H9 (cell line): ENCODE data around the gene CCDC70. TPM values are rescaled to one million over a fixed set of nuclear protein-coding genes. Genes with fewer than 3 reads are reported as not detected.

ENCODE experiments used
- DNase-seq: peaks from one replicate; pipeline ENCODE4 v3.0.0-alpha.2; 2017
- H2AFZ ChIP-seq: one replicate; pipeline ENCODE4 v1.6.1; 2013; ENCODE audit warnings: mild to moderate bottlenecking, low read length, control low read depth, moderate library complexity
- H2AK5ac ChIP-seq: 2 replicates; pipeline ENCODE4 v1.6.1; 2013; ENCODE audit warnings: low read length, control low read depth, mixed read lengths; ENCODE audit not compliant: insufficient read length
- H2BK120ac ChIP-seq: one replicate; pipeline ENCODE4 v1.6.1; 2013; ENCODE audit warnings: low read depth, mild to moderate bottlenecking, low read length, control low read depth, inconsistent platforms; ENCODE audit not compliant: poor library complexity, severe bottlenecking
- H2BK12ac ChIP-seq: 2 replicates; pipeline ENCODE4 v1.6.1; 2013; ENCODE audit warnings: low read length, control low read depth, mixed read lengths, low read depth; ENCODE audit not compliant: insufficient read length
- H2BK15ac ChIP-seq: 2 replicates; pipeline ENCODE4 v1.6.1; 2013; ENCODE audit warnings: low read depth, low read length, control low read depth
- H2BK20ac ChIP-seq: one replicate; pipeline ENCODE4 v1.6.1; 2013; ENCODE audit warnings: low read depth, mild to moderate bottlenecking, low read length, control low read depth, inconsistent platforms; ENCODE audit not compliant: poor library complexity, severe bottlenecking
- H2BK5ac ChIP-seq: 2 replicates; pipeline ENCODE4 v1.6.1; 2013; ENCODE audit warnings: low read length, control low read depth, mixed read lengths; ENCODE audit not compliant: insufficient read length
- H3K14ac ChIP-seq: 2 replicates; pipeline ENCODE4 v1.6.1; 2013; ENCODE audit warnings: low read length, control low read depth; ENCODE audit not compliant: insufficient read depth
- H3K18ac ChIP-seq: 2 replicates; pipeline ENCODE4 v1.6.1; 2013; ENCODE audit warnings: low read depth, mild to moderate bottlenecking, mixed read lengths, low read length, control low read depth; ENCODE audit not compliant: insufficient read length
- H3K23ac ChIP-seq: 2 replicates; pipeline ENCODE4 v1.6.1; 2013; ENCODE audit warnings: low read length, control low read depth, mixed read lengths, low read depth; ENCODE audit not compliant: insufficient read length
- H3K23me2 ChIP-seq: 2 replicates; pipeline ENCODE4 v1.6.1; 2013; ENCODE audit warnings: low read depth, mild to moderate bottlenecking, mixed read lengths, low read length, control low read depth; ENCODE audit not compliant: insufficient read length, poor library complexity, severe bottlenecking
- H3K27ac ChIP-seq: 2 replicates; pipeline ENCODE4 v1.5.1; 2013; ENCODE audit warnings: low read length, control low read depth, mixed read lengths, low read depth; ENCODE audit not compliant: insufficient read length
- H3K27me3 ChIP-seq: 2 replicates; pipeline ENCODE4 v1.6.1; 2013; ENCODE audit warnings: low read length, control low read depth, inconsistent platforms; ENCODE audit not compliant: insufficient read depth
- H3K4ac ChIP-seq: 2 replicates; pipeline ENCODE4 v1.6.1; 2013; ENCODE audit warnings: low read depth, mild to moderate bottlenecking, control low read depth, inconsistent platforms, low read length, moderate library complexity
- H3K4me1 ChIP-seq: 2 replicates; pipeline ENCODE4 v1.6.1; 2013; ENCODE audit warnings: low read length, control low read depth, inconsistent platforms; ENCODE audit not compliant: insufficient read depth
- H3K4me2 ChIP-seq: 2 replicates; pipeline ENCODE4 v1.6.1; 2013; ENCODE audit warnings: low read length, control low read depth, mixed read lengths; ENCODE audit not compliant: insufficient read length, insufficient read depth
- H3K56ac ChIP-seq: 2 replicates; pipeline ENCODE4 v1.6.1; 2013; ENCODE audit warnings: low read depth, mild to moderate bottlenecking, mixed read lengths, low read length, control low read depth; ENCODE audit not compliant: insufficient read length
- H3K79me1 ChIP-seq: 2 replicates; pipeline ENCODE4 v1.6.1; 2013; ENCODE audit warnings: low read depth, mild to moderate bottlenecking, moderate library complexity, low read length, control low read depth, inconsistent platforms; ENCODE audit not compliant: insufficient read depth, poor library complexity, severe bottlenecking
- H3K79me2 ChIP-seq: 2 replicates; pipeline ENCODE4 v1.6.1; 2013; ENCODE audit warnings: low read length, control low read depth, inconsistent platforms; ENCODE audit not compliant: insufficient read depth
- H3K9ac ChIP-seq: 2 replicates; pipeline ENCODE4 v1.6.1; 2013; ENCODE audit warnings: low read length, control low read depth, mixed read lengths; ENCODE audit not compliant: insufficient read length; ENCODE audit errors: extremely low read depth
- H3K9me3 ChIP-seq: one replicate; pipeline ENCODE4 v1.6.1; 2013; ENCODE audit warnings: low read depth, low read length, inconsistent platforms; ENCODE audit not compliant: control insufficient read depth
- H3T11ph ChIP-seq: one replicate; pipeline ENCODE4 v1.6.1; 2013; ENCODE audit warnings: mild to moderate bottlenecking, low read length, control low read depth, inconsistent platforms
- H4K20me1 ChIP-seq: one replicate; pipeline ENCODE4 v1.6.1; 2013; ENCODE audit not compliant: control insufficient read depth, insufficient read length, insufficient read depth
- H4K5ac ChIP-seq: 2 replicates; pipeline ENCODE4 v1.6.1; 2013; ENCODE audit warnings: low read depth, mild to moderate bottlenecking, mixed read lengths, low read length, control low read depth; ENCODE audit not compliant: insufficient read length
- H4K8ac ChIP-seq: replicated peaks from 2 replicates; pipeline ENCODE4 v1.6.1; 2013; ENCODE audit warnings: low read length, control low read depth, mixed read lengths, low read depth; ENCODE audit not compliant: insufficient read length
- H4K91ac ChIP-seq: 2 replicates; pipeline ENCODE4 v1.6.1; 2013; ENCODE audit warnings: low read depth, mild to moderate bottlenecking, moderate library complexity, mixed read lengths, low read length, control low read depth; ENCODE audit not compliant: insufficient read length
- H3K27ac Mint-ChIP-seq, 3 experiments: 2 replicates in 2 of 3; 3 replicates in 1 of 3; pipeline ENCODE4 v1.8.0; 2020 to 2021; ENCODE audit warnings: mixed read lengths in 3 of 3, mild to moderate bottlenecking in 1 of 3, moderate library complexity in 1 of 3
- H3K27me3 Mint-ChIP-seq: 2 replicates; pipeline ENCODE4 v1.8.0; 2021; ENCODE audit warnings: low read depth, mild to moderate bottlenecking, moderate library complexity, mixed read lengths
- H3K36me3 Mint-ChIP-seq, 3 experiments: 2 replicates in 2 of 3; 3 replicates in 1 of 3; pipeline ENCODE4 v1.8.0; 2020 to 2021; ENCODE audit warnings: low read depth in 3 of 3, mixed read lengths in 3 of 3; ENCODE audit not compliant: insufficient read depth in 1 of 3
- H3K4me1 Mint-ChIP-seq, 2 experiments: 2 replicates each; pipeline ENCODE4 v1.8.0; 2020; ENCODE audit warnings: mixed read lengths in 2 of 2
- H3K4me3 Mint-ChIP-seq, 2 experiments: 2 replicates in 1 of 2; 3 replicates in 1 of 2; pipeline ENCODE4 v1.8.0; 2020 to 2021; ENCODE audit warnings: mild to moderate bottlenecking in 2 of 2, mixed read lengths in 2 of 2, moderate library complexity in 1 of 2
- H3K9me3 Mint-ChIP-seq, 2 experiments: 2 replicates in 1 of 2; 3 replicates in 1 of 2; pipeline ENCODE4 v1.8.0; 2020; ENCODE audit warnings: mild to moderate bottlenecking in 2 of 2, mixed read lengths in 2 of 2, moderate library complexity in 1 of 2
- WGBS: extraction: QIAGEN DNeasy Blood & Tissue Kit; methylation state at CpG from one replicate; pipeline ENCODE4 v1.1.7; 2013; ENCODE audit warnings: missing lambda C conversion rate, low lambda C conversion rate, mixed read lengths; ENCODE audit not compliant: insufficient read length; ENCODE audit errors: extremely low coverage; 5-methylcytosine and 5-hydroxymethylcytosine counted together
- total RNA-seq: library from RNA; stranded (reverse); gene quantifications from 2 replicates; pipeline ENCODE4 v1.2.1, GENCODE V29; 2021
- TF ChIP-seq, protein P1 (sequence below): fragments of 200-600 bp; sonication (generic); conservative IDR thresholded peaks from 3 replicates; pipeline ENCODE4 v1.8.0; 2021; ENCODE audit warnings: antibody characterized with exemption, mild to moderate bottlenecking

The CCDC70 gene
- total RNA-seq, 1 experiment from 2014 or later: not detected

DNA sequence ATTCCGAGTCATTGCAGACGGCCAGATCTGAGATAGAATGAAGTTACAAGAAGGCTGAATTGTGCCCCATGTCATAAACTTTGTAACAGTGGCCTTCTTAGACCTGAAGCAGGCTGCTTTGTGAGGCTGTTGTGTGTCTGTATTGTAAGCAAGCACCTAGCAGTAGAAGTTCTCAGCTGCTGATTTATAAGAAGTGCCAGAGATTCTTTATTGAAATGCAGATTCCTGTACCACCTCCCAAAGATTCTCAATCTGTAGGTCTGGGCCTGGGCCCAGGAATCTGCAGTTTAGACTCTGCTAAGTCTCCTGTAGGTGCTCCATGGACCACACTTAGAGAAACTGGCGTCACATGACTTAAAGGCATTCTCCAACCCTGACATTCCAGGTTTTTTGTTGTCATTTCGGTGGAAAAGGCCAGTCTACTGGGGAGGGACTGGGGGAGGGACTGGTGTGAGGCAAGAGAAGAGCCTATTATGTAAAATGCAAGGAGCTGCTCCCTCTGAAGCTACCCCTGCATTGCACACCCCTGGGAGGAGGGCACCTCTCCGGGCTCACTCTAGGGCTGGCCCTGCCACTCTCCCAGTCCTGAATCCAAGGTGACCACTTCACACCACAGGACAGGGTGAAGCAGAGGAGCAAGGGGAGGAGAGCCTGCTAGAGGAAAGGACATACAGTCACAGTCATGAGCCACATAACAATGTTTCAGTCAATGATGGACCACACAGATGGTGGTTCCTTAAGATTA lies 16.0 kb upstream of the CCDC70 start:
- H3K9me3 ChIP-seq: no peaks in the 10 kb centered on the region
- Mint-ChIP-seq H3K9me3 (peaks cover 10 to 11% of the 10 kb centered on the region in 2 experiments; a peak in 4 of 5 replicates), H3K27ac (no peak overlapping the region), H3K4me3 (no peak overlapping the region), H3K4me1 (peaks cover 9 to 12% of the 10 kb centered on the region in 2 experiments), H3K36me3 (peaks cover 0 to 3% (median 0%) of the 10 kb centered on the region in 3 experiments; a peak in 1 of 7 replicates), H3K27me3 (peaks cover 1% of the 10 kb centered on the region)
- H3K79me1 ChIP-seq: no peaks in the 10 kb centered on the region
- H2AFZ ChIP-seq: no peak overlapping the region
- H2BK15ac ChIP-seq: no peak overlapping the region
- H3K23me2 ChIP-seq: no peaks in the 10 kb centered on the region
- TF ChIP-seq, protein P1, sequence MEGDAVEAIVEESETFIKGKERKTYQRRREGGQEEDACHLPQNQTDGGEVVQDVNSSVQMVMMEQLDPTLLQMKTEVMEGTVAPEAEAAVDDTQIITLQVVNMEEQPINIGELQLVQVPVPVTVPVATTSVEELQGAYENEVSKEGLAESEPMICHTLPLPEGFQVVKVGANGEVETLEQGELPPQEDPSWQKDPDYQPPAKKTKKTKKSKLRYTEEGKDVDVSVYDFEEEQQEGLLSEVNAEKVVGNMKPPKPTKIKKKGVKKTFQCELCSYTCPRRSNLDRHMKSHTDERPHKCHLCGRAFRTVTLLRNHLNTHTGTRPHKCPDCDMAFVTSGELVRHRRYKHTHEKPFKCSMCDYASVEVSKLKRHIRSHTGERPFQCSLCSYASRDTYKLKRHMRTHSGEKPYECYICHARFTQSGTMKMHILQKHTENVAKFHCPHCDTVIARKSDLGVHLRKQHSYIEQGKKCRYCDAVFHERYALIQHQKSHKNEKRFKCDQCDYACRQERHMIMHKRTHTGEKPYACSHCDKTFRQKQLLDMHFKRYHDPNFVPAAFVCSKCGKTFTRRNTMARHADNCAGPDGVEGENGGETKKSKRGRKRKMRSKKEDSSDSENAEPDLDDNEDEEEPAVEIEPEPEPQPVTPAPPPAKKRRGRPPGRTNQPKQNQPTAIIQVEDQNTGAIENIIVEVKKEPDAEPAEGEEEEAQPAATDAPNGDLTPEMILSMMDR: no peak
- no peak overlapping the region for H2BK20ac ChIP-seq
- no peak overlapping the region for H3T11ph ChIP-seq
- H4K20me1 ChIP-seq: no peaks in the 10 kb centered on the region
- H4K5ac ChIP-seq: peak overlapping the region; percentile 85
- no peaks in the 10 kb centered on the region for H3K27me3 ChIP-seq
- H2BK12ac ChIP-seq: no peak overlapping the region
- no peak overlapping the region for H3K4ac ChIP-seq
- H3K4me1 ChIP-seq: no peaks in the 10 kb centered on the region
- no peak overlapping the region for H3K4me2 ChIP-seq
- H4K8ac ChIP-seq: peak overlapping the region; percentile 93
- no peak overlapping the region for H3K23ac ChIP-seq
- no peak overlapping the region for H3K18ac ChIP-seq
- H3K79me2 ChIP-seq: no peaks in the 10 kb centered on the region
- H2AK5ac ChIP-seq: no peak overlapping the region
- H3K14ac ChIP-seq: no peak overlapping the region
- H2BK120ac ChIP-seq: no peak overlapping the region
- WGBS: no CpG with 5 or more reads among the region's 5 CpGs
- H3K9ac ChIP-seq: no peak overlapping the region
- H4K91ac ChIP-seq: no peak overlapping the region
- H2BK5ac ChIP-seq: no peak overlapping the region
- no peak overlapping the region for H3K27ac ChIP-seq
- DNase-seq: peak; percentile 13
- H3K56ac ChIP-seq: no peak overlapping the region
